GM19455 (cell line): ENCODE data around the gene SGCE.
A peak's percentile ranks its signal among the peaks of the same experiment; 100 is the strongest.

Experiments
- ATAC-seq: cut with Tn5 transposase; IDR thresholded peaks from one replicate; pipeline ENCODE4 v1.9.1; 2021; ENCODE audit not compliant: unreplicated experiment

The SGCE gene

DNA sequence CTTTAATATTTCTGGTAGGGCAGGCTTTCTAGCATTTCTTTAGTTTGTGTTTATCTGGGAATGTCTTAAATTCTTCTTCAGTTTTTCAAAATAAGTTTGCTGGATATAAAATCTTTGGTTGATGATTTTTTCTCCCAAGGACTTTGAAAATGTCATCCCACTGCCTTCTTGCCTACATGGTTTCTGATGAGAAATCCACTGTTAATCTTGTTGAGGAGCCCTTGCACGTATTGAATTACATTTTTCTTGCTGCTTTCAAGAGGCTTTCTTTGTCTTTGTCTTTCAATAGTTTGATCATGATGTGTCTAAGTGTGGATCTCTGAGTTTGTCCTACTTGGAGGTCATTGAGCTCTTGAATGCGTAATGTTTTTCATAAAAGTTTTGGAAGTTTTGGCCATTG, 80.3 kb downstream of the SGCE start:
- no peak for ATAC-seq

DNA sequence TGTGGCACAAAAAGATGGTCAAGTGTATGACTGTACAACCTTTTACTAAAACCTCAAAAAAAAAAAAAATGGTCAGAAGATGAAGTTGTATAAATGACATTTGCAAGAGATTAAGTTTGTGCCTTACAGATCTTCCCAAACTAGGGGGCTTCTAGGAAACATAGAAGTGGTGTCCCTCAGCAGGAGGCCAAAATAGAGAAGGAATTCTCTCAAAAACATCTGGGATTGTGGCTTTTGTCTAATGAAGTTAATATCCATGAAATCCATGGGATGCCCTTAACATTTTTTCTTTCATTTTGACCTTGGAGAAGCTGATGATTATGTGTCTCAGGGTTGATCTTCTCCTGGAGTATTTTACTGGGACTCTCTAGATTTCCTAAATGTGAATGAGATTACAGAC, 84.1 kb downstream of the SGCE start:
- ATAC-seq, result no peak

DNA sequence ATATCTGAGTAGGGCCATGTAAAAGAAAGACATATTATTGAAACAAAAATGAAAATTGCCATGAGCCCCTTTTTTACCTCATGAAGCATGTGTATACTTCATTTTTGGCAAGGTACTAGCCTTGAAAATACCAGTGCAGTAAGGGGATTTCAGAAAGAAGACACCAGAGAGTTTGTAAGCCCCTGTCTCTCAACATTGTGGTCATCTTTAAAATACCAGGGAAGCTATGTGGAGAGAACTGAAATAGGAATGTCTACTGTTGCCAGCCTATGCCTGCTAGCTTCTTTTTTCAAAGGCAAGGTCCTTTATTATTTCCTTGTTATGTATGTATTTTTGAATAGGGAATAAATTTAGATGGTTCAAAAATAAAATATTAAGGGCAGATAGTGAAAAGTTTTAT, 88.5 kb downstream of the SGCE start:
- no peak for ATAC-seq

DNA sequence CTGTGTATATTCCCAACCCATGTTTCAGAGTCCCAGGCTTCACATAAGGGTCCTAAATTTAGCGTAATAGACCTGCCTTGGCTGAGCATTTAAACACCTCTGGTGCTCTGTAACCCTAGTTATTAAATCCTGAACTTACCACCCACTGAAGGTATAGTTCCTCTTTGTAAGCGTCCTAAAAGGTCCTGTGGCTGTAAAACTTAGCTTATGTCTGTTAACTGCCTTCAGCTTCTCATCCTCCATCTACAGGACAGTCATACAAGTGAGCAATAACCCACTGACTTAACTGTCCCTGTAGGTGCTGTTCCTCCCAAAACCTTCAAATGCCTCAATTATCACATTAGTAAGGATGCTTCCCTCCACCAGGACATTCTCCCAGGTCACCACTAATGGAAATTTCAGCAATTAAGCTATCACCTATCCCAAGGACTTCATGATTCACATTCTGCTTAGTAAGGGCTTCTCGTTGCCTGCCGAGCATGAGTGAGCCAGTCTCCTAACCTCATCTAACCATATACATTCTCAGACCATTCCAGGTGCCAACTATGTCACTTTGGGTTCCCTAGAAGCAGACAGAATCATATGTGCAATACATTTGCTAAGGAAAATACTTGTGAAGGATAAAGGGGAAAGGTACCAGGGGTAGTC, 90.6 kb downstream of the SGCE start:
- ATAC-seq, result no peak

DNA sequence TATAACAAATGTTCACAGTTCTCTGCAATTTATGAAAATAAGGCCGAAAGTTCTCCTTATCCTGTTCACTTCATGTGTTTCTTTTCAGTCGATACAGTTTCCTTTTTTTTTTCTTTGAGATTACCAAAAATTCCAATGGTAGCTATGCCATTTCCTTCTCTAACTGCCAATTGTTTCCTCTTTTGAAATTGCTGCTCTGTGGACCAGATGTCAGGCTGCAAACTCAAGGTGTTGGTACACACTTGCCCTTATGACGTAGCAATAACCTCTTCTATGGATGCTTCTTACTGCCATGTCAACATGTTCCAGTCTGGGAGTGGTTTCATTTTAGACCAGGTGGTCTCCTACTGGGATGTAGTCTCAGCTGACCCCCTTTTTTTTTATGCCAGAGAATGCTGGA, 93.4 kb downstream of the SGCE start:
- no peak for ATAC-seq

DNA sequence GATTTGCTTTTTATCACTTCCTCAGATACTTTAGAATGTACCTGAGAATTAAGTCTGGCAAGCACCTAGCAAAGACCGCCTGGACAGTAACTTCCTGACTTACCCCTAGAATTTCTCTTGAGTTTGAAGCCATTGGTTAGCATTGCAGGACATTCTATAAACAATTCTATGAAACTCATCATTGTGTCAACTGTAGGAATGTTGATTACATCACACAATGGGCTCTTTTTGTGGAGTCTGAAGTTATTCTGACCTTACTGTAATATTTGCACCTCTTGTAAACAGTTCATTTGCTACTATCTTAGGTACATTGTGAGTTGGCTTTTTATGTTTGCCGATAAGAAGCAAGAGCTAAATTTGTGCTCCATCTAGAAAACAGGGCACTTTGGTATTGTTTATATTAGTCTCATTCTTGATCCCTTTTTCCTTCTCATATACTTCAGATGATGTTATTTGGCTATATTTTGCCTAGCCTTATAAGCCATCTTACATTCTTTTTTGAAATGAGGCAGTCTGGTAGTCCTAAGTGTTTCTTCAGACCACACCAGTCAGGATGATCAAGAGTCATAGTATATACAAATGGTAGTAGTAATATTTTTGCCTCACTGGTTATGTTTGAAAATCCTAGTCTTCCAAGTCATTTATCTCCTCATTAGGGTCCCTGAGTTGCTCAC, 94.0 kb downstream of the SGCE start:
- no peak for ATAC-seq

DNA sequence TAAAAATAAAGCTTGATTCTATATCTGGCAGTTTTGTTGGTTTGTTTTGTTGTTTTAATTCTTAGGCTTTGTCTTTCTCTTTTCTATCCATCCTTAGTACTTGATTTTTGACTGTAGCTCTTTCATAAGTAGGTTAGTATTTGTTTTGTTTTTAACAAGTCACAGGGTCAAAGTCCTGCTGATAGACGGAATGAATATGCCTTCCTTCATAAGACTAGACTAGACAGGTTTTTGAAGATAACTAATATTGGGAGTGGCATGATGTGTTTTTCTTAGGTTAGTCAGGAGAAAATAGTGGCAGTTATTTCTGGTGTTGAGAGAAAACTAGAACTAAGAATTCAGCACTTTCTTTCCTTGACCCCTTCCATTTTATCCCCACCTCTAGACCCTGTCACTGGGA, 96.0 kb downstream of the SGCE start:
- no peak for ATAC-seq

DNA sequence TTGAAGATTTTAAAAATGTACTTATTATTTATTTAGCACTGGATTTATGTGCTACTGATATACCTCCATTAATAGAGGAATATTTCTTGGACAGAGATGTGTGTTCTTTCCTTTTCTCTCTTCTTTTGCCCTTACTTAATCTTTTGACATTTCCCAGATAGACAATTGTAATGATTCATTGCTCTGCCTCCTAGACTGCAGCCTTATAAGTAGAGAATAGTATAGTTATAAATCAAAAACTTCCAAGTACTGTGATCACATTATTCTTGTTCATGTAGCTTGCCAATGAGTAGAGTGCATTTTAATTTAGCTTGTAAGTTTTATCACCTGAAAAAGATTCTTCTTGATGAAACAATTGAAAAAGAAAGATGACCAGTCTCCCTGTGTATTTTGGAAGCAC, 98.7 kb downstream of the SGCE start:
- no peak for ATAC-seq

DNA sequence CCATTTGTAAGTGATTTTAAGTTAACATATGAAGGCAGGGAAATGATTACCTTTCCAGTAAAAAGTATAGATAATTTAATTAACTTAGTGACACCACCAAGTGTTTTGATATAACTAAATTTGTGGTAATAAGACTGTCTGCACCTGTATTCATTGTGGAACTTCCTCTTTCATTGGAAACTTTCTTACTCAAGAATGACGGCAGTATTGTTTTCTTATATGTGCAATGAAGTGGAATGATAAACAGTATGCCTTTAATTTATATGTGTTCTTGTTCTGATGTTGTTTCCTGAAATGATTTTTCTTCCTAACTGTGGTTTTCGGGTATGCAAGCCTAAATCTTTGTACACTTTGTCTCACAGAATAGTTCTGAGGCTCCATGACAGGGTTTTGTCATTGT, 99.9 kb downstream of the SGCE start:
- ATAC-seq, result peak; percentile 59

DNA sequence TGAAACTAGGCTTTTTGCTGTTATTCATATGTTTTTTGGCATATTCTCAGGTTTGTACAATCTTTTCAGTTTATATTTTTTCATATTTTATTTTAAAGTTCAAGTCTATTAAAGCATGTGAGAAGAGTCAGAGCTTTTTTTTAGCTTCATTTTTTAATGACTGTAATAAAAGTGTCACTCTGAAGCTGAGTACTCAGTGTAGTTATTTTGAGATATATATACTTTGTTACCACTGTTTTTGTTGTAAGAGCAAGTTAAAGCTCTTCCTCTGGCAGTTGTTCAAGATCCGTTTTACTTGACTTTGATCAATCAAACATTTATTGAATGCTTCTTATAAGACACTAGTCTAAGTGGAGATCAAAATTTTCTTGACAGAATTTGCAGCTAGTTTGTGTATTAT, 108.8 kb downstream of the SGCE start:
- no peak for ATAC-seq

DNA sequence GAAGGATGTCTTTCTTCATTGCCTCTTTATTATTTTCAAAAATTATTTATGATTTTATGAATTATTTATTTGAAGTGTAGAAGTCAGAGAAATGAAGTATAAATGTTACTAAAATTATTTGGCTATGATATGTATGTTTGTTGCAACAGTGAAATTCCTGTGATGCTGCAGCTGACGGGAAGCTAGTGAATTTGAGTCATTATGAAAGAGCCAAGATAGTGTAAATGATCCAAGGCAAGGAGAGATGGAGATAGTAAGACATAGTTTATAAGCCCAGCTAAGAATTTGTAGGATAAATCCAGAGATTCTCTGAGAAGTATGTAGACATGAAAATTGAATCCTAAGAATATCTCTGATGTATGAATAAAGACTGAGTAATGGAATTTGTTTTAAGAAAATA, 115.5 kb downstream of the SGCE start:
- no peak for ATAC-seq
